Central memory CD8-positive, alpha-beta T cell (primary cell): Measurements from ENCODE around the gene IGFBP7.

Experiments
- ATAC-seq: fragments of 150-1000 bp; cut with Tn5 transposase; replicated peaks from 2 replicates; pipeline ENCODE4 v1.10.0; 2022; ENCODE audit warnings: mild to moderate bottlenecking, moderate FRiP score, moderate number of reproducible peaks; ENCODE audit not compliant: poor library complexity, severe bottlenecking; ENCODE audit errors: extremely low read depth
- DNase-seq, 2 donors: peaks; one replicate each; pipeline ENCODE4 v3.0.0; 2021; ENCODE audit warnings: low spot score in 2 of 2
- H3K27ac Mint-ChIP-seq: one replicate; pipeline ENCODE4 v1.8.0; 2022; ENCODE audit warnings: low read depth, mild to moderate bottlenecking, moderate library complexity, mixed read lengths
- H3K27me3 Mint-ChIP-seq: one replicate; pipeline ENCODE4 v1.8.0; 2022; ENCODE audit warnings: mixed read lengths
- H3K36me3 Mint-ChIP-seq: one replicate; pipeline ENCODE4 v1.8.0; 2022; ENCODE audit warnings: mild to moderate bottlenecking, moderate library complexity, mixed read lengths; ENCODE audit not compliant: insufficient read depth
- H3K4me1 Mint-ChIP-seq: one replicate; pipeline ENCODE4 v1.8.0; 2022; ENCODE audit warnings: mixed read lengths
- H3K4me3 Mint-ChIP-seq: one replicate; pipeline ENCODE4 v1.8.0; 2022; ENCODE audit warnings: mild to moderate bottlenecking, moderate library complexity, mixed read lengths
- H3K9me3 Mint-ChIP-seq: one replicate; pipeline ENCODE4 v1.8.0; 2022; ENCODE audit warnings: mixed read lengths

Gene IGFBP7

GRCh38 chr4:57122959-57123358, 12.8 kb upstream of the IGFBP7 start:
- H3K9me3 Mint-ChIP-seq = peaks cover 16% of the 10 kb centered on the region
- no peaks in the 10 kb centered on the region for H3K36me3 Mint-ChIP-seq
- no peaks in the 10 kb centered on the region for H3K4me1 Mint-ChIP-seq
- peaks cover 57% of the 10 kb centered on the region for H3K27me3 Mint-ChIP-seq
- DNase-seq = no peak
- H3K4me3 Mint-ChIP-seq = no peak overlapping the region
- H3K27ac Mint-ChIP-seq = no peak overlapping the region
- ATAC-seq = no peak

- no peak overlapping the region for H3K27ac Mint-ChIP-seq
- H3K27me3 Mint-ChIP-seq = peaks cover 71% of the 10 kb centered on the region
- H3K36me3 Mint-ChIP-seq = no peaks in the 10 kb centered on the region
- ATAC-seq (no peak), DNase-seq (no peak)
- no peaks in the 10 kb centered on the region for H3K4me1 Mint-ChIP-seq
- H3K4me3 Mint-ChIP-seq = no peak overlapping the region
- H3K9me3 Mint-ChIP-seq = no peaks in the 10 kb centered on the region
Observed at GRCh38 chr4:57119054-57119651, 9.0 kb upstream of the IGFBP7 start.

GRCh38 chr4:57117491-57117890, 7.3 kb upstream of the IGFBP7 start:
- Mint-ChIP-seq H3K4me1 (no peaks in the 10 kb centered on the region), H3K36me3 (peaks cover 1% of the 10 kb centered on the region), H3K27ac (peak overlapping the region; percentile 9), H3K4me3 (no peak overlapping the region), H3K9me3 (no peaks in the 10 kb centered on the region), H3K27me3 (peaks cover 78% of the 10 kb centered on the region)
- ATAC-seq (no peak), DNase-seq (no peak)

GRCh38 chr4:57116245-57116644, 6.1 kb upstream of the IGFBP7 start:
- peaks cover 1% of the 10 kb centered on the region for H3K36me3 Mint-ChIP-seq
- DNase-seq (no peak), ATAC-seq (no peak)
- H3K9me3 Mint-ChIP-seq = no peaks in the 10 kb centered on the region
- H3K27me3 Mint-ChIP-seq = peaks cover 80% of the 10 kb centered on the region
- H3K4me3 Mint-ChIP-seq = no peak overlapping the region
- peaks cover 8% of the 10 kb centered on the region for H3K4me1 Mint-ChIP-seq
- H3K27ac Mint-ChIP-seq = no peak overlapping the region

- ATAC-seq (no peak), DNase-seq (no peak)
- Mint-ChIP-seq H3K4me1 (peaks cover 16% of the 10 kb centered on the region), H3K4me3 (no peak overlapping the region), H3K27me3 (peaks cover 83% of the 10 kb centered on the region), H3K27ac (no peak overlapping the region), H3K9me3 (no peaks in the 10 kb centered on the region), H3K36me3 (peaks cover 1% of the 10 kb centered on the region)
Observed at GRCh38 chr4:57114973-57115372, 4.8 kb upstream of the IGFBP7 start.

- Mint-ChIP-seq H3K36me3 (peaks cover 1% of the 10 kb centered on the region), H3K4me1 (peaks cover 16% of the 10 kb centered on the region), H3K27me3 (peaks cover 78% of the 10 kb centered on the region), H3K27ac (no peak overlapping the region), H3K4me3 (no peak overlapping the region), H3K9me3 (no peaks in the 10 kb centered on the region)
- ATAC-seq (no peak), DNase-seq (no peak)
Observed at GRCh38 chr4:57113870-57114269, 3.7 kb upstream of the IGFBP7 start.

GRCh38 chr4:57110640-57111511, 691 bp upstream of the IGFBP7 start:
- H3K9me3 Mint-ChIP-seq = no peaks in the 10 kb centered on the region
- ATAC-seq = peak; percentile 41
- no peak for DNase-seq
- H3K36me3 Mint-ChIP-seq = peaks cover 1% of the 10 kb centered on the region
- peaks cover 16% of the 10 kb centered on the region for H3K4me1 Mint-ChIP-seq
- H3K27ac Mint-ChIP-seq = no peak overlapping the region
- H3K27me3 Mint-ChIP-seq = peaks cover 72% of the 10 kb centered on the region
- H3K4me3 Mint-ChIP-seq = peak overlapping the region; percentile 83

GRCh38 chr4:57109411-57109846, 756 bp downstream of the IGFBP7 start:
- no peak for DNase-seq
- Mint-ChIP-seq H3K27ac (no peak overlapping the region), H3K4me1 (peaks cover 16% of the 10 kb centered on the region), H3K27me3 (peaks cover 69% of the 10 kb centered on the region), H3K36me3 (peaks cover 1% of the 10 kb centered on the region), H3K9me3 (no peaks in the 10 kb centered on the region), H3K4me3 (peak overlapping the region; percentile 35)
- no peak for ATAC-seq

GRCh38 chr4:57106181-57106580, 4.0 kb downstream of the IGFBP7 start:
- H3K27ac Mint-ChIP-seq = no peak overlapping the region
- H3K9me3 Mint-ChIP-seq = no peaks in the 10 kb centered on the region
- ATAC-seq (no peak), DNase-seq (no peak)
- peaks cover 8% of the 10 kb centered on the region for H3K4me1 Mint-ChIP-seq
- H3K36me3 Mint-ChIP-seq = no peaks in the 10 kb centered on the region
- peaks cover 40% of the 10 kb centered on the region for H3K27me3 Mint-ChIP-seq
- no peak overlapping the region for H3K4me3 Mint-ChIP-seq

GRCh38 chr4:57104706-57105560, 5.3 kb downstream of the IGFBP7 start:
- no peak overlapping the region for H3K27ac Mint-ChIP-seq
- no peak overlapping the region for H3K4me3 Mint-ChIP-seq
- no peaks in the 10 kb centered on the region for H3K9me3 Mint-ChIP-seq
- DNase-seq (no peak), ATAC-seq (no peak)
- H3K36me3 Mint-ChIP-seq = no peaks in the 10 kb centered on the region
- peaks cover 30% of the 10 kb centered on the region for H3K27me3 Mint-ChIP-seq
- H3K4me1 Mint-ChIP-seq = no peaks in the 10 kb centered on the region

GRCh38 chr4:57103051-57103450, 7.1 kb downstream of the IGFBP7 start:
- DNase-seq (no peak), ATAC-seq (no peak)
- Mint-ChIP-seq H3K36me3 (no peaks in the 10 kb centered on the region), H3K27ac (no peak overlapping the region), H3K4me3 (no peak overlapping the region), H3K9me3 (no peaks in the 10 kb centered on the region), H3K27me3 (peaks cover 19% of the 10 kb centered on the region), H3K4me1 (no peaks in the 10 kb centered on the region)

- no peak overlapping the region for H3K27ac Mint-ChIP-seq
- H3K36me3 Mint-ChIP-seq = no peaks in the 10 kb centered on the region
- no peak overlapping the region for H3K4me3 Mint-ChIP-seq
- H3K4me1 Mint-ChIP-seq = no peaks in the 10 kb centered on the region
- no peak for ATAC-seq
- peaks cover 26% of the 10 kb centered on the region for H3K27me3 Mint-ChIP-seq
- no peaks in the 10 kb centered on the region for H3K9me3 Mint-ChIP-seq
- no peak for DNase-seq
Observed at GRCh38 chr4:57102050-57102624, 8.0 kb downstream of the IGFBP7 start.
